ENCODE measurements around the gene NLRP6.
A peak's percentile ranks its signal among the peaks of the same experiment; 100 is the strongest.
"Not testable (repeated sequence)": the region's sequence is repeated elsewhere in the genome, so short reads cannot be mapped to it uniquely, and the experiment has no call there.

Gene NLRP6

GRCh38 chr11:309979-310572 is 31.9 kb downstream of the NLRP6 start:
- not testable (repeated sequence) for DNase-seq

GRCh38 chr11:311013-311748 is 33.0 kb downstream of the NLRP6 start:
- DNase-seq, result not testable (repeated sequence)

GRCh38 chr11:312092-312816 is 34.0 kb downstream of the NLRP6 start:
- DNase-seq, result no peak

- no peak for DNase-seq
These were observed 35.1 kb downstream of the NLRP6 start for GRCh38 chr11:313304-313786.

- DNase-seq, result peak; percentile 27
These were observed 35.8 kb downstream of the NLRP6 start, which contains the start of gene IFITM1 for GRCh38 chr11:313787-314553. TSS of gene IFITM1 (plus strand) at chr11:314040. CDS start at chr11:314171, 131 bp downstream.

GRCh38 chr11:314554-314875 is 36.3 kb downstream of the NLRP6 start:
- not testable (repeated sequence) for DNase-seq

GRCh38 chr11:315051-315481 is 36.9 kb downstream of the NLRP6 start:
- peak; percentile 16 for DNase-seq

GRCh38 chr11:315516-315994 is 37.3 kb downstream of the NLRP6 start:
- DNase-seq, result peak; percentile 15

- peak; percentile 31 for DNase-seq
These were observed 38.0 kb downstream of the NLRP6 start for GRCh38 chr11:316031-316701.

GRCh38 chr11:316891-317301 is 38.7 kb downstream of the NLRP6 start:
- DNase-seq, result peak; percentile 17

GRCh38 chr11:317668-318404 is 39.6 kb downstream of the NLRP6 start:
- DNase-seq, result not testable (repeated sequence)

GRCh38 chr11:318405-319120 is 40.4 kb downstream of the NLRP6 start:
- DNase-seq, result not testable (repeated sequence)

- peak; percentile 31 for DNase-seq
These were observed 41.1 kb downstream of the NLRP6 start for GRCh38 chr11:319121-319887.

GRCh38 chr11:319888-320273 is 41.7 kb downstream of the NLRP6 start:
- not testable (repeated sequence) for DNase-seq

GRCh38 chr11:324156-324555 is 45.9 kb downstream of the NLRP6 start:
- DNase-seq, result no peak

GRCh38 chr11:324593-325517 is 46.6 kb downstream of the NLRP6 start:
- not testable (repeated sequence) for DNase-seq

GRCh38 chr11:325796-326591 is 47.8 kb downstream of the NLRP6 start:
- no peak for DNase-seq

GRCh38 chr11:326592-326841 is 48.3 kb downstream of the NLRP6 start:
- DNase-seq, result no peak

Measured in right hindlimb (tissue), 1 donor.